GM18505 (cell line): ENCODE results near the gene SYNM.

Source experiments
- ATAC-seq: cut with Tn5 transposase; IDR thresholded peaks from one replicate; pipeline ENCODE4 v1.9.1; 2021; ENCODE audit not compliant: unreplicated experiment
- POLR2A ChIP-seq: IDR thresholded peaks from 4 replicates; pipeline ENCODE4 v1.6.1; 2011; ENCODE audit warnings: borderline replicate concordance; ENCODE audit not compliant: insufficient read depth, insufficient read length; ENCODE audit errors: extremely low read depth

SYNM gene

DNA sequence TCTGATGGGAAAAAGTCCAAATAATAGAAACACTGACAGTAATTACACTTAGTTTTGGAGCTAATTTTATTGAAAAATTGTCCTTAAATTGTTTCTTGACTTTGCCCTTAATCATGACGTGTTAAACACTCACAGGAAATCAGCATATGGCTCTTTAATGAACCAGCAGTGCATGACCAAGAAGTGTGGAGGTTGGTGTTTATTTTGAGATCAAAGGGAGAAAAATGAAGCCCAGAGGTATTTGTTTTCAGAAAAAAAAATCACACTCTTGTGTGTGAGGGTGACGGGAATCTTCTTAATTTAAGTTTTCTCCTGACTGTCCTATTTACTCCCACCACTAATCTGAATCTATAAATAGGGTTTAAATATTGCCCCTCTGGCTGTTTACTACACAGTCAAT lies 28.8 kb upstream of the SYNM start:
- ATAC-seq, result no peak
- TF ChIP-seq POLR2A, result no peak

DNA sequence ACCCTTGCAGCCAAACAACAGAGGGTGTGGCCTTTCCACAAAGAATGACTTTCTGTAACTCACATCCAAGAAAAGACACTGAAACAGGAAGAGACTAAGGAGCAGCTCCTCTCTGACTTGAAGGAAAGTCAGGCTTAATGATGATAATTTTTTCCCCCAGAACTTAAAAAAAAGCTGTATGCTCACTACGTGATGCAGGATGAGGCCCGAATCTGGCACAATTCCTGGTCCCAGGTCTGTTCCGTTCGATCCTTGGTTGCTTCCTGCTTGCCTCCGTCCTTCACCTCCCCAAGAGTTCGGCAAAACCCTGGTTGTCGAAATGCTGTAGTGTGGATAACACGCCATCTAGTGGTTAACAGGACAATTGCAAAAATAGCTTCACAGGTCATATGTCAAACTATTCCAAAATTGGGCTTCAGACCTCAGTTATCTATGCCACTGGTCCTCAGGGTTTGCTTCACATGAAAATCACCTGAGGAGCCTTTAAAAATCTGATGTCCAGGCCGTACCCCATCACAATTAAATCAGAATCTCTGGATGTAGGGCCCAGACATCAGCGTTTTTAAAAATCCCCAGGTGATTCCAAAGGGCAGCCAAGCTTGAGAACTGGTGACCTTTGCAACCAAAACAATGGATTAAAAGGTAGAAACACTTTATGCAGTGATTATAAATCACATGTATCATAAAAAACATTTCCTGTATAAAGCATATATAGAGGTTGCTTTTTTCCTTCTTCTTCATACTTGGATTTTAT lies 28.1 kb upstream of the SYNM start:
- no peak for TF ChIP-seq POLR2A
- no peak for ATAC-seq

DNA sequence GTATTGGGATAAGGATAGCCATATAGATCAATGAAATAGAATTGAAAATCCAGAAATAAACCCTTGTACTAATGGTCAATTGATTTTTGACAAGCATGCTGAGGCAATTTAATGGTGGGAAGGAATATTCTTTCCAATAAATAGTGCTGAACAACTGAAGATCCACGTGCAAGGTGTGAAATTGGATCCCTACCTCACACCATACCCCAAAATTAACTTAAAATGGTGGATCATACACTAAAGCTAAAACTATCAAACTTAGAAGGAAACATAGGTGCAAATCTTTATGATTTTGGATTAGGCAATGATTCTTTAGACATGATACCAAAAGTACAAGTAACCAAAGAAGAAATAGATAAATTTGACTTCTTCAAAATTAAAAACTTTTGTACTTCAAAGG lies 22.1 kb upstream of the SYNM start:
- no peak for ATAC-seq
- TF ChIP-seq POLR2A, result no peak

DNA sequence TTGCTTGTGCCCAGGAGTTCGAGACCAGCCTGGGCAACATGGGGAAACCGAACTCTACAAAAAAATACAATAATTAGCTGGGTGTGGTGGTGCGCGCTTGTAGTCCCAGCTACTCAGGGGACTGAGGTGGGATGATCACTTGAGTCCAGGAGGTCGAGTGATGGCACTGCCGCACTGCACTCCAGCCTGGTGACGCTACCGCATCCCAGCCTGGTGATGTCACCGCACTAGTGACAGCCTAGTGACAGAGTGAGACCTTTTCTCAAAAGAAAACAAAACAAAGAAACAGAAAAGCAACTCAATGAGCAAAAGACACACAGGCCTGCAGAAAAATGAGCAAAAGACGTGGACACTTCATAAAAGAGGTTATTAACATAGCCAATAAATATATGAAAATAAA lies 19.9 kb upstream of the SYNM start:
- TF ChIP-seq POLR2A, result no peak
- ATAC-seq, result no peak

DNA sequence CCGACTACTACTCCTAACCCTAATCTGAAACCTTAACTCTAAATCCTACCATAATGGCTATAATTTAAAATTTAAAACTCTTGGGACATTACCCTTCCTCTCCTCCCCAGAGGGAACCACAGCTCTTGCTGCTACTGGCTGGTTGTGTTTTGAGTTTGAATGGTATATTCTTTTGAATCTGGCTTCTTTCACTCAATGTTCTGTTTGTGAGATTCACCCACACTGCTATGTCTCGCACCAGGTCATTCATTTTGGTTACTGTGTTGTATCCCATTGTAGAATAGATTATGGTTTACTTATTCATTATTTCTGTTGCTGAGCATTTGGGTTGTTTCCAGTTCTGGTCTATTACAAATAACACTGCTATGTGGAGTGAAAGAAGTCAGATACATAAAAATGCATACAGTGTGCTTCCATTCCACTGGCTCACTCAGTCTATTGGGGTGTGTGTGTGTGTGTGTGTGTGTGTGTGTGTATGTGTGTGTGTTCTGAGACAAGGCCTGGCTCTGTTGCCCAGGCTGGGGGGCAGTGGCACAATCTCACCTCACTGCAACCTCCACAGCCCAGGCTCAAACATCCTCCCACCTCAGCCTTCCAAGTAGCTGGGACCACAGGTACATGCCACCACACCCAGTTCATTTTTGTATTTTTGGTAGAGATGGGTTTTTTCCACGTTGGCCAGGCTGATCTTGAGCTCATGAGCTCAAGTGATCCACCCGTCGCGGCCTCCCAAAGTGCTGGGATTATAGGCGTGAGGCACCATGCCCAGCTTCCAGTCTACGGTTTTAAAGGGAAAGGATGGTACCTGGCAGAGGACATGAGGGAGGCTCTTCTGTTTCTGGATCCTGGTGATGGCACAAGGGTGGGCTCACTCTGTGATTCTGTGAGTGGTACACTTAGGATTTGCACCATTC lies 19.2 kb upstream of the SYNM start:
- no peak for ATAC-seq
- TF ChIP-seq POLR2A, result no peak

DNA sequence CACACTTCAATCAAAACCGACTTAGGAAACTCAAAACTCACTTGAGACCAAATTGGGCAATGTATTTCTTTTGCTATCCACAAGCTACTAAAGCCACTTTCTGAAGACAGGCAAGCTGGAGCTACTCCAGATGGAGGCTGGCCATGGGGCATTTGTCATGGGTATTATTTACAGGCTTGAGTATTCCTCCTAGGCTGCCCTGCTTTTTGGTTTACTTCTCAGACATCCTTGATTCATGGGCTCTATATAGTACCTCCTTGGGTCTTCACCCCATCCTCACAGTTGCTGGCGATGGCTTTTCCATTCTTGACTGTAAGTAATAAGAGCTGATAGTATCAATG lies 18.6 kb upstream of the SYNM start:
- ATAC-seq, result no peak
- TF ChIP-seq POLR2A, result no peak

GRCh38 chr15:99087405-99087943 lies 17.4 kb upstream of the SYNM start:
- no peak for TF ChIP-seq POLR2A
- ATAC-seq, result no peak

DNA sequence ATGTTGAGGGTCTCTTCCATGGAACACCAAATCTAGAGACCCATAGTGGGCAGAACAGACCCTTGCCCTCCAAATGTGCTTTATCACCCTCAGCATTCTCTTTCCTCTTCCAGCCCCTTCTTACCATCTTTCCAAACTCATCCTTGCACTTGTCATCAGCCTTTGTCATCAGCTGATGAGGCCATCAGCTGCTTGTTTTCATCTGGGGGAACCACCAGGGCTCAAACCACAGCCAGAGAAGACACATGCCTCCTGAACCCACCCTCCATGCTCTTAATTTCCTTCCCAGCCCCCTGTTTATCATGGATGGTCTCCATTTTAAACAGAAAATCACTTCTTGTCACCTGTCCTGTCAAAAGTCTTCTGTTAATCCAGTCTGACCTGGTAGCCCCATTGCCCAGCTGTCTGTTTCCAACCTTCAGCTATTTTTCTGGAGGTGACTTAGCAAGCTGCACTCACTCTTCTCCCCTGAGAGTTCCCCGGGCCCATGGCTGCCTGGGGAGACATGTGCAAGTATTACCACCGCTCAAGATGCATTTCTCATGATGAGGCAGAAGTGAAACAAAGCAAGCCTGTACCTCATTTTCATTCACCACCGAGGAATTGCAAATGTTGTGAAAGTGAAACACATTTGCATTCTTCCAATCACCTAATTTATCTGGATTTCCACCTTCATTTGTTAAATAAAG lies 14.7 kb upstream of the SYNM start:
- ATAC-seq, result peak; percentile 97
- no peak for TF ChIP-seq POLR2A

DNA sequence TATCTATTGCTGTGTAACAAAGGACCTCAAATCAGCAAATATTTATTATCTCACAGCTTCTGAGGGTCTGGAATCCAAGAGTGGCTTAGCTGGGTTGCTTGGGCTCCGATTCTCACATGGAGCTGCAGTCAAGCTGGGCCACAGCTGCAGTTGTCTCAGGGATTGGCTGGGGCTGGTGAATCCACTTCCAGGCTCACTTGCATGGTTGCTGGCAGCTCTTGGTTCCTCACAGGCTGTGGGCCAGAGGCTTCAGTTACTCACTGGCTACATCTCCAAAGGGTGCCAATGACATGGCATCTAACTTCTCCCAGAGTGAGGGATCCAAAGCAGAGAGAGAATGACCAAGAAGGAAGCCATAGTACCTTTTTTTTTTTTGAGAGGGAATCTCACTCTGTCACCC lies 13.9 kb upstream of the SYNM start:
- TF ChIP-seq POLR2A, result no peak
- no peak for ATAC-seq

DNA sequence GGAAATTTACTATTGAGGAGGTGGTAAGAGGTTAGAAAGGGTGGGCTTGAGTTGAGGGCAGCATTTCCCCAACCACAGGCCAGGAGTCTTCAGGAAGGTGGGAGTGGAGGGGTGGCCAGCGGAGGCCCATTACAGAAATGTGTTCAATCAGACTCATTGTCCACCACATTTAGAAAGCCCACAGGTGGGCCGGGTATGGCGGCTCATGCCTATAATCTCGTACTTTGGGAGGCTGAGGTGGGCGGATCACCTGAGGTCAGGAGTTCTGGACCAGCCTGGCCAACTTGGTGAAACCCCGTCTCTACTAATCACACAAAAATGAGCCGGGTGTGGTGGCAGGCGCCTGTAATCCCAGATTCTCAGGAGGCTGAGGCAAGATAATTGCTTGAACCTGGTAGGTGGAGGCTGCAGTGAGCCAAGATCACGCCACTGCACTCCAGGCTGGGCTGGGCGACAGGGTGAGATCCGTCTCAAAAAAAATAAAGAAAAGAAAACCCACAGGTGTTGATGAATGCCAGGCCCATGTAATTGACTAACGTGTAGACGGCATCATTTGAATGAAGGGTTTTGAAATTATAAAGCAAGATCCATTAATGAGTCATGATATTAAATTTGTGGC lies 12.2 kb upstream of the SYNM start:
- ATAC-seq, result no peak
- TF ChIP-seq POLR2A, result no peak

DNA sequence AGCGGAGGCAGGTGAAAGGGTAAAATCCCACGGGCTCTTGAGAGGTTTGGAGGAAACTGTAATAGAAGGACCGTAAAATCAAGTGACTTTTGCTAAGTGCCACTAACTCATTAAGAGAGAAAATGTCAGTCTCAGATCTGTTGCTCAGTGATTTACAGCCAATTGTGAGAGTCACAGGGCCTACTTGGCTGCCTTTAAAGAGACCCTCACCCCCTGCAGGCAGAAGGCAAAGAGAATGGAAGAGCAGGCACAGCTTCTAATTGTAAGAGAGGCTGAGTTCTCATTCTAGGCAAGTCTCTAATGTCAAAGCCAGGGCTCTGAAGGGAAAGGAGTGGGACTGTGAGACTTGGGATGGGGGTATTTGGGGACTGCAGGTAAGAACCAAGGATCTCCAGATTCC lies 9.3 kb upstream of the SYNM start:
- TF ChIP-seq POLR2A, result no peak
- ATAC-seq, result no peak

DNA sequence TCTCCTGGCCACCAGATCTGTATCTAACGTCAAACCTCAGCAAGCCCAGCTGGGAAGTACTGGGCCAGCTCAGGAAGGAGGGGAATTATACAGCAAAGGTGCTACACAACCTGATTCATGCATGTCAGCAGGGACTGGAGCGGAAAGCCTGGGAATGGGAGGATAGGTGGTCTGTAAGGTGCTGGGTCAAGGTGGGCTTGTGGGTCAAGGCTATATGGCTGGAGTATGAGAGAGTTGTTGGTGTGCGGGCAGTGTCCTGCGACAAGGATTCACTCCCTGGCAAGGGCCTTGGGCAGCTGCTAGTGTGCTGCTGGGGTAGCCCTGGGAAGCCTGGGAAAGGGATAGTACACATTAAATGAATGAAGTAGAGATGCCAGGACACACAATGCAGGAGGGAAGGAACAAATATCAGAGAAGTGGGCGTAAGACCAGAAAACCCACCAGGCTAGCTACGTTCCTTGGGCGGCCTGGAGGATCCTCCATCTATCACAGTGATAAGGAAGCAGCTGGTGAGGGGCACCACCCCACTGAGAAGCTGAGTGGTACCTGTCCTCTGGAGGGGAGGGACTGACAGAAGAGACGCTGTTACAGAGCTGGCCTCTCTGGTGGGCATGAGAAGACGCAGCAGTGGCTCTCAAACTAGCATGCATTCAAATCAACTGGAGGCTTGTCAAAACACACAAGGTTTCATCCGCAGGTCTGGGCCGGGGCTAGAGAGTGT lies 8.5 kb upstream of the SYNM start:
- no peak for ATAC-seq
- TF ChIP-seq POLR2A, result no peak

- TF ChIP-seq POLR2A, result no peak
- ATAC-seq, result no peak
Observed at GRCh38 chr15:99096894-99097426, 7.9 kb upstream of the SYNM start.
